SK-MEL-5 (cell line): ENCODE data around the gene SPANXN2. TPM values are rescaled to one million over a fixed set of nuclear protein-coding genes. Genes with fewer than 3 reads are reported as not detected.
"Not testable (repeated sequence)": the region's sequence is repeated elsewhere in the genome, so short reads cannot be mapped to it uniquely, and the experiment has no call there.

Experiments
- DNase-seq: peaks from one replicate; pipeline ENCODE4 v3.0.0-alpha.2; 2016; ENCODE audit warnings: low read depth, low spot score
- in situ Hi-C: cut with HindIII; loops from 2 replicates; pipeline ENCODE4 v1.10.0; 2016; ENCODE audit warnings: low sequenced_read_pairs, high pct_unique_total_duplicates, low pct_unique_long_range_greater_than_20kb
- polyA plus RNA-seq, 2 experiments: library from polyadenylated mRNA; depleted of rRNA; stranded (reverse); fragments of >200 nt; gene quantifications; 2 replicates each; pipeline ENCODE4 v1.2.3, GENCODE V29; 2015
- total RNA-seq: library from RNA; depleted of rRNA; stranded (reverse); fragments of >200 nt; shearing (Covaris generic); gene quantifications from 2 replicates; pipeline ENCODE4 v1.2.3, GENCODE V29; 2014; rRNA removed

SPANXN2 gene, protein sequence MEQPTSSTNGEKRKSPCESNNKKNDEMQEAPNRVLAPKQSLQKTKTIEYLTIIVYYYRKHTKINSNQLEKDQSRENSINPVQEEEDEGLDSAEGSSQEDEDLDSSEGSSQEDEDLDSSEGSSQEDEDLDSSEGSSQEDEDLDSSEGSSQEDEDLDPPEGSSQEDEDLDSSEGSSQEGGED
- total RNA-seq, result not detected in 2 replicates
- not detected in 2 replicates for polyA plus RNA-seq (2015; cell fraction: cytosol; rRNA removed)
- not detected in 2 replicates for polyA plus RNA-seq (2015; cell fraction: nucleus; rRNA removed)

DNA sequence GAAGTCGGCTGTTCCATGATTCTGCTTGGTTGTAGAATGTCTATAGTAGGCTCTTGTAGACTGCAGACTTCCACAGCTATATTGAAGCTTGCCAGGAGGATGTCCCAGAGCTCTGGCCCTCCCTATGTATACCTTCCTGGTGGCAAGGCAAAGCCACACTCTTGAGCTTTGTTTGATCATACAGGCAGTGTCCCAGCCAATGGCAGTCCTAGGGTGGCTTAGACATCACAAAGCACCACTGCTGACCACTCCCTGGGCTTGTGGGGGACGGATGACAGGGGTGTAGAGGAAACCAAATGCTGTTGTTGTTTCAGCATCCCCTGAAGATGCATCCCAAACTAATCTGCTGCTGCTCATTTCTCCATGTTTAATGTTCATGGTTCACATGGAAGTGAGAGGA is at the start of gene SPANXN2:
Gene SPANXN2, minus strand, starts transcription at position 101 of the 400 bp plus-strand sequence. Its CDS starts 84 bp downstream, at position 17.
- DNase-seq, in situ Hi-C loops: not testable (repeated sequence)

DNA sequence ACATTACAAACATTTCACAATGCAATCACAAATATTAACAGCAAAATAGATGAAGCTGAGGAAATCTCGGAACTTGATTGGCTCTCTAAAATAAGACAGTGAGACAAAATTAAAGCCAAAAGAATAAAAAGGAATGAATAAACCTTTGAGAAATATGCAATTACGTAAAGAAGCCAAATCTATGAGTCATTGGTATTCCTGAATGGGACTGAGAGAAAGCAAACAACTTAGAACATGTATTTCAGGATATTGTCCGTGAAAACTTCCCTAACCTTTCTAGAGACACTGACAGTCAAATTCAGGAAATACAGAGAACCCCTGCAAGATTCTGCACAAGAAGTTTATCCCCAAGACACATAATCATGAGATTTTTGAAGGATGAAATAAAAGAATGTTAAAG is 48.4 kb upstream of the SPANXN2 start:
- in situ Hi-C loops, result no loop called here

DNA sequence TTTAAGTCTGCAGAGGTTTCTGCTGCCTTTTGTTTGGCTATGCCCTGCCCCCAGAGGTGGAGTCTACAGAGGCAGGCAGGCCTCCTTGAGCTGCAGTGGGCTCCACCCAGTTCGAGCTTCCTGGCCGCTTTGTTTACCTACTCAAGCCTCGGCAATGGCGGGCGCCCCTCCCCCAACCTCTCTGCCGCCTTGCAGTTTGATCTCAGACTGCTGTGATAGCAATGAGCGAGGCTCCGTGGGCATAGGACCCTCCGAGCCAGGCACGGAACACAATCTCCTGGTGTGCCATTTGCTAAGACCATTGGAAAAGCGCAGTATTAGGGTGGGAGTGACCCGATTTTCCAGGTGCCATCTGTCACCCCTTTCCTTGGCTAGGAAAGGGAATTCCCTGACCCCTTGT is 47.2 kb upstream of the SPANXN2 start:
- in situ Hi-C loops, DNase-seq: not testable (repeated sequence)

More for the DNA sequence above, 48.4 kb upstream of the SPANXN2 start:
- DNase-seq, result no peak

DNA sequence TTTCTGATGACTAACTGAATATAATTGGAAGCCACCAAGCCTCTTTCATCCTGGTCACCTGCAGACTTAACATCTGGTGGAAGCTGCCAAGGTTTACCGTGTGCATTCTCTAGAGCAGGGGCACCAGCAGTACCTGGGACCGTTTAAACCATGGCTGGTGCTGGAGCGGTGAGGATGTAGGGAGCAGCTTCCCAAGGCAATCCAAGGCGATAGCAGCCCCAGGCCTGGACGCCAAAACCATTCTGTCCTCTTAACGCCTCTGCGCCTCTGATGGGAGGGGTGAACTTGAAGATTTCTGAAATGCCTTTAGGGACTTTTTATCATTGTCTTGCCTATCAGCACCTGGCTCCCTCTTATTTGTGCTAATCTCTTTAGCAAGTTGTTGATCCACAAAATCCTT is 37.3 kb upstream of the SPANXN2 start:
- no peak for DNase-seq
- in situ Hi-C loops, result no loop called here

DNA sequence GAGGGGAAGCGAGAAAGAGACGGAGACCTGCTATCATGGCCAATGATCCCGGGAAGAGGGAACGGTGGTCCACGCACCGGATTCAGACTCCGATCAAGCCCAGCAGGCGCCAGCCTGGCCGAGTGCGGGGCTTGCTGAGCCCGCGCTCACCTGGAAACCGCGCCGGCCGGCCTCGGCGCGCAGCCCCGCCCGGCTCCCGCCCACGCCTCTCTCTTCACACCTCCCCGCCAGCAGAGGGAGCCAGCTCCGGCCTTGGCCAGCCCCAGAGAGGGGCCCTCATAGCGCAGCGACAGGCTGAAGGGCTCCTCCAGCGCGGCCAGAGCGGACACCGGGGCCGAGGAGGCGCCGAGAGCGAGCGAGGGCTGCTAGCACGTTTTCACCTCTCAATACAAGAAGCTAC is 36.8 kb upstream of the SPANXN2 start:
- in situ Hi-C loops, result no loop called here
- DNase-seq, result no peak

DNA sequence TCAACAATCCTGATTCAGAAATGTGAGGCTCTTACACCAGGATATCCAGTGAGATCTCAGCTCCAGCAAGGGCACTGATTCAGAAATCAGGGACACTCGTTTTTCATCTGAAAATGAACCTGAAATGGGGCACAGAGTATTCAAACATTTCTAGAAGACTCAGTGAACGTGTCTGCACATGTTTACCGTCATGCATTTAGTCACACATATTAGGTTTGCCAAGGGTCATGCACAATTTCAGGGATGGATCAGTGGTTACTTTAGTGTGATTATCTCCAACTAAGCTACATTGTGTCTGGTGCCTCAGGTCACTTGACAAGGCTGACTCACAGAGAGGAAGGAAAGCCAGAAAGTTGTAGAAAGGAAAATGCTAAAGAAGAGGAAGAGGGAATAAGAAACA is 33.6 kb upstream of the SPANXN2 start:
- in situ Hi-C loops, result no loop called here
- no peak for DNase-seq

DNA sequence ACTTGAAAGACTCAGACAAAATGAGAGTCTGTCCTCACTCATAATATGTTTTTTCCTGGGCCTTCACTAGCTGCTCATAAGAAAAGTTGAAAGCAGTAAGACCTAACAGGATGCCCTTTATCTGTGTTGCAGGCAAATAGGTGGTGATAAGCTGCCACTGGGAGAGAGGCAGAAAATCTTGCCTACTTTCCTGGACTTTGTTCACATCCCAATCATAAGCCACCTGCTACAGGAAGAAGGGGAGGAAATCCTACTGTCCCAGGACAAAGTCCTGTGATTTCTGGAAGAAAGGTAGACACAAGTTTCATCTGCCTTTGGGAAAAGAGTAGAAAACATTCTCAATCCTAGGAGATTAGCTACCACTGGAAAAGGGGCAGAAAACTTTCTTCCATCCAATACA is 13.3 kb upstream of the SPANXN2 start:
- DNase-seq, result no peak
- in situ Hi-C loops, result no loop called here

DNA sequence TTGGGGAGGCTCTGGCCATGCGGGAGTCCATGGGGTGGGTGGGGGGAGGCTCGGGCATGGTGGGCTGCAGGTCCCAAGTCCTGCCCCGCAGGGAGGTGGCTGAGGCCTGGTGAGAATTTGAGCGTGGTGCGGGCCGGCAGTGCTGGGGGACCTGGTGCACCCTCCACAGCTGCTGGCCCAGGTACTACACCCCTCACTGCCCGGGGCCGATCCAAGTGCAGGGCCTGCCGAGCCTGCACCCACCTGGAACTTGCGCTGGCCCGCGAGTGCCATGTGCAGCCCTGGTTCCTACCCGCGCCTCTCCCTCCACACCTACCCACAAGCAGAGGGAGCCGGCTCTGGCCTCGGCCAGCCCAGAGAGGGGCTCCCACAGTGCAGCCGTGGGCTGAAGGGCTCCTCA is 5.7 kb upstream of the SPANXN2 start:
- DNase-seq, result no peak
- in situ Hi-C loops, result no loop called here

DNA sequence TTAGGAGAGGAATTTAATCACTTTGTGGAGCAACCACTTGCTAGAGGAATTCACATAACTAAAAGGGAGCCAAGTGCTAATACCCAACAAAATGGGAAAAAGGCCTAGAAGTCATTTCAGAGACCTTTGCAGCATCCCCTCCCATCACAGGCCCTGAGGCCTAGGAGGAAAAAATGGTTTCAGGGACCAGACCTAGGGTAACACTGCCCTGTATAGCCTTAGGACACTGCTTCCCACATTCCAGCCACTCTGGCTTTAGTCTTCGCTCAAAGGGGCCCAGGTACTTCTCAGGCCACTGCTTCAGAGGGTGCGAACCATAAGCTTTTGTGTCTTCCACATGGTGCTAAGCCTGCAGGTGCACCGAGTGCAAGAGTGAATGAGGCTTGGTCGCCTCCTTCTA is 19.1 kb downstream of the SPANXN2 start:
- DNase-seq, result no peak
- in situ Hi-C loops, result no loop called here

DNA sequence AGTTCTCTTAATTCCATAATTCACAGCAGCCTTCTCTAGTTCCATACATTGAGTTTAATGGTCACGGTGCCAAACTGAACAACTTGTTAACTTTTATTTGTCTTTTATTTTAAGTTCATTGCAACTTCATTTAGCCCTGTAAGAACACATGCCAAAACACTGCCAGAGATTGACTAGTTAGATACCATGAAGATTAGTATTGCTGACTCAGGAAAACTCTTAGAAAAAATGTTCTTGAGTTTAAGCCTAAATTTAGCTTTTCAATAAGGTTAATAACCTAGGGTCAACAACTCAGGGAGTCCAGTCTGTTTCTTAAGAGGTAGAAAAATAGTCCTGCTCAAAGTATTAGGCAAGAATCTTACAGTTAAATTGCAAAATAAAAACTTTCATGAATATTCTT is 25.7 kb downstream of the SPANXN2 start:
- DNase-seq, result no peak
- in situ Hi-C loops, result no loop called here

DNA sequence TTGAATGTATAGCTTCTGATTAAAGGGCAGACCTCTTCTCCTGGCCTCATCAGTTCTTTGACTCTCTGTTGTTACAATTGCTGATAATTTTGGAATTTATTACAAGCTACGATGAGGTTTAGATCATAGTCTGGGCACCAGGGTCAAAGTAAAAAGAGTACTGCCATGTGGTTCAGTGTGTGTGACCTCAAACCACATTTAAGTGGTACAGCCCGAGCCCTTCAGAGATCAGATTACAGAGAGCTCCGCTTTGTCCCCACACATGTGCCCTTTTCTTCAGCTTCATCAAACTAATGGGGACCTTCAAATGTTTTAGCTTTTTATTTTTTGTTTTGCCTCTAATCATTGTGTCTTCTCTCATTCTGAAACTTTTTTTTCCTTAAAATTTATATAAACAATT is 37.1 kb downstream of the SPANXN2 start:
- no peak for DNase-seq
- in situ Hi-C loops, result no loop called here

DNA sequence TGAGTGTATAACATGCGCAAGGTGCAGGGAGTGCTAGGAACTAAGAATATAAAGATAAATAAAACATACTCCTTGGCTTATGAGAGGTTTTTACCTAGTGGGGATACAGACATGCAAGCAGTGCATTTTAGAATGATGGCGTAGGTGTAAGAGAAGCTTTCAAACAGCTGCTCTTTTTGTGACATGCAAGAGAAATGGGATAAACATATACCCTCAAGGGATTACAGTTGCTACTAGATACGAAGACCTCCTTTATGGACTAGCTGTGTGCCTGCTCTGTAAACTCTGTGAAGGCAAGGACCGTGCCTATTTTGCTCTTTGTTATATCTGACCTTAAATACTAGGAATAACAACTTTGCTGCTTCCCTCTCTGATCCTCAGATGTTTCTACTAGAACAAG is 45.6 kb downstream of the SPANXN2 start:
- in situ Hi-C loops, result no loop called here

DNA sequence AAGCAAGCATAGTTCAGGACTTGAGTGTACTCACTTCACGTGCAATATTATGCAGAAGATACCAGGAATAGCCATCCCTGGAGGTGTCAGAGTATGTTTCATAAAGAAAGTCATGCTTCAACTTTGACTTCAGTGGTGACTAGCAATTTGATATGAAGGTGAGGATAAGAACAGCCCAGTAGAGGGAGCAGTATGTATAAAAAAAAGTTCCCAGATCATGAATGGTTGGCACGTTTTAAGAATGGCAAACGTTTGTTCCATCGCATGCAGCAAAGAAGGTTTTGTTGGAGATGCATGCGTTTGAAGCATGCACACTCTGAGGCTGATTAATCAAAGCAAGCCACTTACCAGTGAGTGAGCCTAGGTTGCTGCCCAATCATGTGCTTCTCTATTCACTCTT is 51.2 kb downstream of the SPANXN2 start:
- DNase-seq, result peak; percentile 28
- in situ Hi-C loops, result no loop called here

More for the DNA sequence above, 45.6 kb downstream of the SPANXN2 start:
- no peak for DNase-seq

DNA sequence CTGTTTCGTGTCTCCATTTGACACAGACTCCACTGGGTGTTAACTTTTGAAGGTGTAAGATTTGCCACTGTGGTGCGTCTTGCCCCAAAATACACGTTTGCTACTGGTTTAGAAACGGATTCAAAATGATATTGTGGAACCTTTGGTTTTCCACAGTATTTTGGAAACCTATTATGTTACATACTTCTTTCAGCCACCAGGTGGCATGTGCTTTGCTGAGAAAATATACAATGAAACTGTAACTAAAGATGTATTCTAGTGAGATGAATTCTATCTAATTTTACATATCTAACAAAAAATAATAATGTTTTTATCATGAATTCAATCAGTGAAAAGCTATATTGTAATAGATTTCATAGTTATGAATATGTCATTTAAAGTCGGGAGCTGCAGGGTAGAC is 56.2 kb downstream of the SPANXN2 start:
- in situ Hi-C loops, result no loop called here

DNA sequence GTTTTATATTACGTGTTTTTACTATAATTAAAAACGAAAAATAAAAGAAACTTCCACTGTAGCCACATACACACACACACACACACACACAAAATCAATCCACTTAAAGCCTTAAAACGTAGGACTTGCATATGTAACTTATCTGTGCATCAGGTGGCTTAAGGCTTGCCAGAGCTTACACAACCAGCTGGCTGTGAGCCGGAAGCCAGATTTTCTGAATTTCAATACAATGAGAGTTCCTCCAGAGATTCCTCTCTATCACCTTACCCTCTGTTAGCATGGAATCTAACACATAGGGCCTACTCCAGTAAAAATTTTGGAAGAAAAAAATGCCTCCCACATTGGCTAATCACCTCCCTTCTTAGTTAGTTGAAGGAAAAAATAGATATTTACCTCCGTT is 56.8 kb downstream of the SPANXN2 start:
- in situ Hi-C loops, result no loop called here
- no peak for DNase-seq

More for the DNA sequence above, 56.2 kb downstream of the SPANXN2 start:
- peak; percentile 31 for DNase-seq

Other genes starting within 250 kb of the SPANXN2 start
- not detected in 2 replicates for gene SPANXN3, start 203.3 kb downstream of the SPANXN2 start, total RNA-seq
- 0.34 and 0.40 TPM in 2 replicates for gene SLITRK4, start 84.7 kb downstream of the SPANXN2 start, total RNA-seq
- not detected in 2 replicates for gene UBE2NL, start 163.3 kb upstream of the SPANXN2 start, total RNA-seq